Measurements from ENCODE around the gene FBXW5. TPM values are rescaled to one million over a fixed set of nuclear protein-coding genes. Genes with fewer than 3 reads are reported as not detected.

FBXW5 gene
- total and polyA plus RNA-seq, 4 donors = 52.0 to 107 (median 97.2) TPM

- Histone ChIP-seq H3K27me3 (ENCODE audit: control insufficient read depth, insufficient read depth, low read length) (no peaks in the 10 kb centered on the region), H3K27ac (ENCODE audit: low read depth, low read length) (no peak overlapping the region), H3K9me3 (ENCODE audit: control insufficient read depth, insufficient read depth, low read length) (no peaks in the 10 kb centered on the region), H3K4me3 (ENCODE audit: low read depth, low read length) (no peak overlapping the region), H3K4me1 (ENCODE audit: control insufficient read depth, insufficient read depth, low read length) (no peaks in the 10 kb centered on the region), H3K36me3 (ENCODE audit: control insufficient read depth, insufficient read depth, low read length) (peaks cover 73% of the 10 kb centered on the region)
- WGBS (ENCODE audit: insufficient coverage) = 84% methylated on average over 33 of the region's 33 CpGs
- DNase-seq (ENCODE audit: low read depth in 4 of 6, low spot score in 6 of 6) = no peak
Observed at GRCh38 chr9:136925414-136926153, 19.0 kb downstream of the FBXW5 start.

GRCh38 chr9:136923881-136924280 lies 20.7 kb downstream of the FBXW5 start:
- no peak for DNase-seq (ENCODE audit: low read depth in 4 of 6, low spot score in 6 of 6)
- Histone ChIP-seq H3K27me3 (ENCODE audit: control insufficient read depth, insufficient read depth, low read length) (no peaks in the 10 kb centered on the region), H3K36me3 (ENCODE audit: control insufficient read depth, insufficient read depth, low read length) (peaks cover 81% of the 10 kb centered on the region)

GRCh38 chr9:136922540-136922939 lies 22.0 kb downstream of the FBXW5 start:
- Histone ChIP-seq H3K27me3 (ENCODE audit: control insufficient read depth, insufficient read depth, low read length) (no peaks in the 10 kb centered on the region), H3K4me1 (ENCODE audit: control insufficient read depth, insufficient read depth, low read length) (no peaks in the 10 kb centered on the region), H3K36me3 (ENCODE audit: control insufficient read depth, insufficient read depth, low read length) (peaks cover 80% of the 10 kb centered on the region), H3K4me3 (ENCODE audit: low read depth, low read length) (no peak overlapping the region), H3K9me3 (ENCODE audit: control insufficient read depth, insufficient read depth, low read length) (no peaks in the 10 kb centered on the region), H3K27ac (ENCODE audit: low read depth, low read length) (no peak overlapping the region)
- 91% methylated on average over 16 of the region's 19 CpGs for WGBS (ENCODE audit: insufficient coverage)
- DNase-seq (ENCODE audit: low read depth in 4 of 6, low spot score in 6 of 6) = no peak

More at GRCh38 chr9:136923881-136924280, 20.7 kb downstream of the FBXW5 start:
- Histone ChIP-seq H3K4me3 (ENCODE audit: low read depth, low read length) (no peak overlapping the region), H3K27ac (ENCODE audit: low read depth, low read length) (no peak overlapping the region), H3K4me1 (ENCODE audit: control insufficient read depth, insufficient read depth, low read length) (no peaks in the 10 kb centered on the region), H3K9me3 (ENCODE audit: control insufficient read depth, insufficient read depth, low read length) (no peaks in the 10 kb centered on the region)
- 97% methylated on average over 18 of the region's 19 CpGs for WGBS (ENCODE audit: insufficient coverage)

GRCh38 chr9:136921718-136922117 lies 22.8 kb downstream of the FBXW5 start:
- DNase-seq (ENCODE audit: low read depth in 4 of 6, low spot score in 6 of 6) = no peak
- peaks cover 80% of the 10 kb centered on the region for H3K36me3 ChIP-seq (ENCODE audit: control insufficient read depth, insufficient read depth, low read length)
- no peaks in the 10 kb centered on the region for H3K27me3 ChIP-seq (ENCODE audit: control insufficient read depth, insufficient read depth, low read length)
- no peaks in the 10 kb centered on the region for H3K4me1 ChIP-seq (ENCODE audit: control insufficient read depth, insufficient read depth, low read length)
- 88% methylated on average over 9 of the region's 10 CpGs for WGBS (ENCODE audit: insufficient coverage)
- no peaks in the 10 kb centered on the region for H3K9me3 ChIP-seq (ENCODE audit: control insufficient read depth, insufficient read depth, low read length)
- H3K4me3 ChIP-seq (ENCODE audit: low read depth, low read length) = no peak overlapping the region
- H3K27ac ChIP-seq (ENCODE audit: low read depth, low read length) = no peak overlapping the region

- WGBS (ENCODE audit: insufficient coverage) = 98% methylated on average over 5 of the region's 11 CpGs
- no peak overlapping the region for H3K4me3 ChIP-seq (ENCODE audit: low read depth, low read length)
- no peaks in the 10 kb centered on the region for H3K9me3 ChIP-seq (ENCODE audit: control insufficient read depth, insufficient read depth, low read length)
- DNase-seq (ENCODE audit: low read depth in 4 of 6, low spot score in 6 of 6) = no peak
- H3K27ac ChIP-seq (ENCODE audit: low read depth, low read length) = no peak overlapping the region
- H3K36me3 ChIP-seq (ENCODE audit: control insufficient read depth, insufficient read depth, low read length) = peaks cover 80% of the 10 kb centered on the region
- H3K27me3 ChIP-seq (ENCODE audit: control insufficient read depth, insufficient read depth, low read length) = no peaks in the 10 kb centered on the region
- H3K4me1 ChIP-seq (ENCODE audit: control insufficient read depth, insufficient read depth, low read length) = no peaks in the 10 kb centered on the region
Observed at GRCh38 chr9:136921307-136921706, 23.2 kb downstream of the FBXW5 start.

GRCh38 chr9:136920734-136921231 lies 23.8 kb downstream of the FBXW5 start:
- Histone ChIP-seq H3K4me1 (ENCODE audit: control insufficient read depth, insufficient read depth, low read length) (no peaks in the 10 kb centered on the region), H3K36me3 (ENCODE audit: control insufficient read depth, insufficient read depth, low read length) (peaks cover 80% of the 10 kb centered on the region), H3K27me3 (ENCODE audit: control insufficient read depth, insufficient read depth, low read length) (no peaks in the 10 kb centered on the region), H3K4me3 (ENCODE audit: low read depth, low read length) (no peak overlapping the region), H3K27ac (ENCODE audit: low read depth, low read length) (no peak overlapping the region), H3K9me3 (ENCODE audit: control insufficient read depth, insufficient read depth, low read length) (no peaks in the 10 kb centered on the region)
- 98% methylated on average over 14 of the region's 14 CpGs for WGBS (ENCODE audit: insufficient coverage)
- DNase-seq (ENCODE audit: low read depth in 4 of 6, low spot score in 6 of 6) = no peak

- H3K9me3 ChIP-seq (ENCODE audit: control insufficient read depth, insufficient read depth, low read length) = no peaks in the 10 kb centered on the region
- H3K4me3 ChIP-seq (ENCODE audit: low read depth, low read length) = no peak overlapping the region
- no peak for DNase-seq (ENCODE audit: low read depth in 4 of 6, low spot score in 6 of 6)
- H3K27ac ChIP-seq (ENCODE audit: low read depth, low read length) = no peak overlapping the region
- H3K27me3 ChIP-seq (ENCODE audit: control insufficient read depth, insufficient read depth, low read length) = no peaks in the 10 kb centered on the region
- H3K4me1 ChIP-seq (ENCODE audit: control insufficient read depth, insufficient read depth, low read length) = no peaks in the 10 kb centered on the region
- H3K36me3 ChIP-seq (ENCODE audit: control insufficient read depth, insufficient read depth, low read length) = peaks cover 80% of the 10 kb centered on the region
- WGBS (ENCODE audit: insufficient coverage) = 97% methylated on average over 15 of the region's 15 CpGs
Observed at GRCh38 chr9:136920069-136920468, 24.5 kb downstream of the FBXW5 start.

- Histone ChIP-seq H3K4me3 (ENCODE audit: low read depth, low read length) (no peak overlapping the region), H3K4me1 (ENCODE audit: control insufficient read depth, insufficient read depth, low read length) (no peaks in the 10 kb centered on the region), H3K36me3 (ENCODE audit: control insufficient read depth, insufficient read depth, low read length) (peaks cover 78% of the 10 kb centered on the region), H3K27me3 (ENCODE audit: control insufficient read depth, insufficient read depth, low read length) (no peaks in the 10 kb centered on the region), H3K9me3 (ENCODE audit: control insufficient read depth, insufficient read depth, low read length) (no peaks in the 10 kb centered on the region), H3K27ac (ENCODE audit: low read depth, low read length) (no peak overlapping the region)
- 88% methylated on average over 9 of the region's 11 CpGs for WGBS (ENCODE audit: insufficient coverage)
- DNase-seq (ENCODE audit: low read depth in 4 of 6, low spot score in 6 of 6) = no peak
Observed at GRCh38 chr9:136917902-136918301, 26.6 kb downstream of the FBXW5 start.

- Histone ChIP-seq H3K27me3 (ENCODE audit: control insufficient read depth, insufficient read depth, low read length) (no peaks in the 10 kb centered on the region), H3K27ac (ENCODE audit: low read depth, low read length) (no peak overlapping the region), H3K36me3 (ENCODE audit: control insufficient read depth, insufficient read depth, low read length) (peaks cover 76% of the 10 kb centered on the region), H3K4me3 (ENCODE audit: low read depth, low read length) (no peak overlapping the region), H3K4me1 (ENCODE audit: control insufficient read depth, insufficient read depth, low read length) (no peaks in the 10 kb centered on the region), H3K9me3 (ENCODE audit: control insufficient read depth, insufficient read depth, low read length) (no peaks in the 10 kb centered on the region)
- WGBS (ENCODE audit: insufficient coverage) = 91% methylated on average over 32 of the region's 32 CpGs
- DNase-seq (ENCODE audit: low read depth in 4 of 6, low spot score in 6 of 6) = no peak
Observed at GRCh38 chr9:136916330-136917184, 28.0 kb downstream of the FBXW5 start.

All from spinal cord (tissue), 10 donors.